Pericardium fibroblast (primary cell): ENCODE results near the gene DERL2. TPM values are rescaled to one million over a fixed set of nuclear protein-coding genes. Genes with fewer than 3 reads are reported as not detected.

Experiments
- total RNA-seq: library from RNA; depleted of rRNA; stranded (reverse); fragments of >200 nt; gene quantifications from 2 replicates; pipeline ENCODE4 v1.2.3, GENCODE V29; 2015

DERL2 gene
- total RNA-seq, result 41.4 and 42.4 TPM in 2 replicates

DNA sequence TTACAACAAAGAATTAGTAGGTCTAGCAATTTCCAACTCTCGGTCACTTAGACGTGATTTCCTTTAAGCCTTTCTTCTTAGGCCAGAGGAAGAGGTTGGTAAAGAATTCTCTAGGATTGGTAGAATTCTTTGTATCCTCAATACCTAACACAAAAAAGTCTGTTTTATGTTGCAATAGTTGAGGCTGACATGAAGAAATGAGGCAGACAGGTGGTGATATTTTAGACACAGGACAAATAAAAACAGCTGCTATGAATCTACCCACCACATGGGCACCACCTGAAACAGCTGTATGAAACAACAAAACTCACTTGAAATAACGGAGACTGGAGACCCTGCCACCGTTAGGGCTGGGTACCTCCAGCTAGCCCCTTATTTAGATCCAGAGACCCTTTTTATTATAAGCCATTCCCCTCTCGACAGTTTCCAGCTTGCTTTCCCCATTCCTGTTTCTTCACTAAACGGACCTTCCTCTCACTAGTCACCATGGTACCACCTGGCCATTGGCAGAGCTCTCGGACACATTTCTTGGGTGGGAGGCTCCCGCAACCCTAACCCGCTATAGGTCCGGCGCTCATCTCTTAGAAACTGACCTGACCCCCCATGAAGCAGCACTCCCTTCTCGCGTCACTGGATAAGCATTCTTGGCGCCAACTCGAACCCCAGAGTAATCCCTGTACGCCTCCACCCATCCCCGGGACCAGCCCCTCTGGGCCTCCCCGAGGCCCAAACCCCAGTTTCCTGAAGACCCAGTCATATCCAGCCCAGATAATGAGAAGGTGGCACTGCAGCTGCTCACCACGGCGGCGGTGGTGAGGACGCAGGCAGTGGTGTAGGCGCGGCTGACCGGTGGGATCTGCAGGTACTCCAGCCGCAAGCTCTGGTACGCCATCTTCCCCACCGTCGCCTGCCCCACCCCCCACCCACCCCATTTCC lies at the start of gene DERL2:
Gene DERL2 (minus strand): TSS at position 909 of the 936 bp plus-strand sequence. CDS start 17 bp downstream, at position 892.

DNA sequence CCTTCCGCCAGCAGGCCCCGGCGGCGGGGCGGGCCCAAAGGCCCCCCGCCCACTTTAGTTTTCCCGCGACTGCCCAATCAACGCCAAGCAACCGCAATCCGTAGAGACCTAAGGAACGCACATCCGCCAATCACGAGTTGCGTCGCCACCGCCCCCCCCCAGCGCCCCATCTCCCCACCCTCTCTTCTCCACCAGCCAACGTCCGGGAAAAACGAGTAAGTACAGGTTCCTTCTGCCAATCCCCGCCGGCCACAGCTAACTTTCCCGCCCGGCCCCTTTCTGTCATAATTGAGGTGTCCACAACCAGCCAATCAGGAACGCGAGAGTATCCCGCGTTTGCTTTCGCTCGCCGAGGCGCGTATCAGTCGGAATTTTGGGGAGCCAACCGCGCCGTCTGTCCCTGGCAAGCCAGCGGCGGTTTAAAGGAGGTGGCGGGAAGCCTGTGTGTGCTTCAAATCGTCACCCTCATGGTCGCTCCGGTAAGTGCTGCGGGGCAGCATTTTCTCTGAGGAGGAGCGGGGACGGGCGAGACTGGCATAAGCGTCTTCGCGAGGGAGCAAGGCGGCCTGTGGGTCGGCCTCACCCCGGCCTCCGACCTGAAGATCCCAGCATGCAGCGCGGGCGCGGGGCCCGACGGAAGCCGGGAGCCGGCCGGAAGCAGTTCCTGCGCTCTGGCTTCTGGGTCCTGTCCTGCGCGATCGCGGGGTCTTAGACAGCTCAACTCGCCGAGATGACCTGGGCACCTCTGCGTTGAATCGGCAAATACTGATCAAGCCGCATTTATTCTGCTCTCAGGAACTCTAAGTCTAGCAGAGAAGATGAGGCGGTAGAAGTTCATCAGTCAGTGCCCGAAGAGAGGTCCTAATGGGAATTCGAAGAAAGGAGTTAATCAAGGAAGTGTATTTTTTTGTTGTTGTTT lies 487 bp upstream of the DERL2 start, which contains the start of gene MIS12:
Gene MIS12 (plus strand): TSS at position 361 of the 919 bp plus-strand sequence. CDS start 2,297 bp downstream, outside the sequence.

DNA sequence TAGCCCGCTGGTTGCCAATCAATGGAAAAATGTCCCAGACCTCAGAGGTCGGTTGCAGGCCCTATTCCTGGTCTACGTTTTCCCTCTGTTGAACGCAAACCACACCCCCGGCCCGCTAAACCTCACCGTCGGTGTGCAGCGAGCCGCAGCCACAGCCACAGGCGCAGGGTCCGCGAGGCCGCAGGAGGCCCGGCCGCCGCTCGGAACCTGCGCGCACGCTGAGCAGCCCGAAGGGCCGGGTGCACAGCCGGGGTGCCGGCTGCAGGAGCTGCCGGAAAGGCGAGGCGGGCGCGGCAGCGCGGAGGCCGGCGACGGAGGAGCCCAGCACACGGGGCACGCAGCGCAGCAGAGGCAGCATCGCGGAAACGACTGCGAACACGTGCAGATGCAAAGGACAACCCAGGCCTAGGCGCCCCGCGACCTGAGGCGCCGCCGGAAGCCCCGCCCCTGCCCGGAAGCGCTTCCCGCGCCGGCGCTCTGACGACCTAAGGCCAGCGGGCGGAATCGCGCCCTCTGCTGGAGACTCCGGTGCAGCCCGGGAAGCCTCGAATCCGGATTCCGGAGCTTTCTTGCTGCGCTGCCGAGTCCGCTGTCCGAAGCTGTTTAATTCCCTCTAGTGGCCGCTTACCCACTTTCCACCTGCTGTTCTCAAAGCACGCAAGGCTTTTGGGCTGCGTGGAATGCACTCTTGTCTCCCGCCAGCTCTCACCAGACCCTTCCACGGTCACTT lies 47.1 kb downstream of the DERL2 start, which contains the start of gene C1QBP:
Gene C1QBP (minus strand): TSS at position 440 of the 730 bp plus-strand sequence. CDS start 82 bp downstream, at position 358.

Other genes starting within 250 kb of the DERL2 start
- 26.1 and 28.7 TPM in 2 replicates for gene RABEP1, start 203.9 kb downstream of the DERL2 start, total RNA-seq
- 34.5 and 41.4 TPM in 2 replicates for gene NUP88, start 66.5 kb downstream of the DERL2 start, total RNA-seq
- 13.4 and 32.7 TPM in 2 replicates for gene RPAIN, start 66.0 kb downstream of the DERL2 start, total RNA-seq
- gene C1QBP, start 47.0 kb downstream of the DERL2 start, total RNA-seq, result 148 and 187 TPM in 2 replicates
- 4.2 and 6.8 TPM in 2 replicates for gene DHX33, start 17.2 kb downstream of the DERL2 start, total RNA-seq
- gene MIS12, start 388 bp upstream of the DERL2 start, total RNA-seq, result 11.2 and 14.6 TPM in 2 replicates
- gene NLRP1, start 98.3 kb upstream of the DERL2 start, total RNA-seq, result 29.0 and 29.4 TPM in 2 replicates